ENCODE results near the gene DYNLT2. TPM values are rescaled to one million over a fixed set of nuclear protein-coding genes. Genes with fewer than 3 reads are reported as not detected.

The DYNLT2 gene
- total RNA-seq, 6 experiments from 2014 or later = 0.36 to 0.85 (median 0.51) TPM

DNA sequence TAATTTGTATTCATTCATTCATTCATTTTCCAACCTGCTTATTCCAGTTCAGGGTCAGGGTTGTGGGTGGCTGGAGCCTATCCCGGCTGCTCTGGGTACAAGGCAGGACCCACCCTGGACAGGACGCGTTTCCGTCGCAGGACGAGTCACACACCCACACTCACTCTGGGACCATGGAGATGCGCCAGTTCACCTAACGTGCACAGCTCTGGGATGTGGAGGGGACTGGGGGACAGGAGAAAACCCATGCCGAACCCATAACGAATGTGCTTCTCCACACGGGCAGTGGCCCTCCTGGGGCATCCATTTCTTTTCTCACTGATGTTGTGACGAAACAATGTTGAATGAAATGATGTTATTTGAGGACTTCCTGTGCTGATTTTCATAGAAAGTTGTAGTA is 26.5 kb upstream of the DYNLT2 start:
- H3K4me1 Mint-ChIP-seq (ENCODE audit: low read depth) = no peaks in the 10 kb centered on the region
- H3K27me3 Mint-ChIP-seq (ENCODE audit: insufficient read depth) = no peaks in the 10 kb centered on the region; the same call in 1 of the 2 replicates
- H3K27ac Mint-ChIP-seq = no peak overlapping the region
- no peaks in the 10 kb centered on the region for H3K9me3 Mint-ChIP-seq
- no peak overlapping the region for H3K4me3 Mint-ChIP-seq
- H3K36me3 Mint-ChIP-seq (ENCODE audit: low read depth) = peaks cover 23% of the 10 kb centered on the region
- no peak for DNase-seq
- TF ChIP-seq, protein P1, sequence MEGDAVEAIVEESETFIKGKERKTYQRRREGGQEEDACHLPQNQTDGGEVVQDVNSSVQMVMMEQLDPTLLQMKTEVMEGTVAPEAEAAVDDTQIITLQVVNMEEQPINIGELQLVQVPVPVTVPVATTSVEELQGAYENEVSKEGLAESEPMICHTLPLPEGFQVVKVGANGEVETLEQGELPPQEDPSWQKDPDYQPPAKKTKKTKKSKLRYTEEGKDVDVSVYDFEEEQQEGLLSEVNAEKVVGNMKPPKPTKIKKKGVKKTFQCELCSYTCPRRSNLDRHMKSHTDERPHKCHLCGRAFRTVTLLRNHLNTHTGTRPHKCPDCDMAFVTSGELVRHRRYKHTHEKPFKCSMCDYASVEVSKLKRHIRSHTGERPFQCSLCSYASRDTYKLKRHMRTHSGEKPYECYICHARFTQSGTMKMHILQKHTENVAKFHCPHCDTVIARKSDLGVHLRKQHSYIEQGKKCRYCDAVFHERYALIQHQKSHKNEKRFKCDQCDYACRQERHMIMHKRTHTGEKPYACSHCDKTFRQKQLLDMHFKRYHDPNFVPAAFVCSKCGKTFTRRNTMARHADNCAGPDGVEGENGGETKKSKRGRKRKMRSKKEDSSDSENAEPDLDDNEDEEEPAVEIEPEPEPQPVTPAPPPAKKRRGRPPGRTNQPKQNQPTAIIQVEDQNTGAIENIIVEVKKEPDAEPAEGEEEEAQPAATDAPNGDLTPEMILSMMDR (IDR thresholded peaks at IDR 0.05) = no peak

DNA sequence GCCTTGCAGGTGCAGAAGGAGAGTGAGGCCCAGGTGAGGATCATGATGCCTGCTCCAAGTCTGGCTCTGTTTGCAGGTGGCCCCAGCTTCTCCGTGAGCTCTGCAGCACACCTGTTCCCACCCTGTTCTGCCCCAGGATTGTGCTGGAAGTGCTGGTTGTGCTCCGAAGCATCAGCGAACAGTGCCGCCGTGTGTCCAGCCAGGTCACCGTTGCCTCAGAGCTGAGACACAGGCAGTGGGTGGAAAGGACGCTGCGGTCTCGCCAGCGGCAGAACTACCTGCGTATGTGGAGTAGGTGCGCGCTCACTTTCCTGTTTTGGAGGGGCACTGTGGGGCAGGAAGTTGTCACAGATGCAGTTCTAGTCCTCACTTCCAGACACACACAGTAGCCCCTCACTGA is 25.0 kb upstream of the DYNLT2 start:
- no peaks in the 10 kb centered on the region for H3K9me3 Mint-ChIP-seq
- no peak overlapping the region for H3K4me3 Mint-ChIP-seq
- no peak for DNase-seq
- H3K27me3 Mint-ChIP-seq (ENCODE audit: insufficient read depth) = no peaks in the 10 kb centered on the region; the same call in 1 of the 2 replicates
- H3K27ac Mint-ChIP-seq = no peak overlapping the region
- peaks cover 21% of the 10 kb centered on the region for H3K36me3 Mint-ChIP-seq (ENCODE audit: low read depth)
- H3K4me1 Mint-ChIP-seq (ENCODE audit: low read depth) = no peaks in the 10 kb centered on the region
- TF ChIP-seq, protein P1 (IDR thresholded peaks at IDR 0.05) = no peak

DNA sequence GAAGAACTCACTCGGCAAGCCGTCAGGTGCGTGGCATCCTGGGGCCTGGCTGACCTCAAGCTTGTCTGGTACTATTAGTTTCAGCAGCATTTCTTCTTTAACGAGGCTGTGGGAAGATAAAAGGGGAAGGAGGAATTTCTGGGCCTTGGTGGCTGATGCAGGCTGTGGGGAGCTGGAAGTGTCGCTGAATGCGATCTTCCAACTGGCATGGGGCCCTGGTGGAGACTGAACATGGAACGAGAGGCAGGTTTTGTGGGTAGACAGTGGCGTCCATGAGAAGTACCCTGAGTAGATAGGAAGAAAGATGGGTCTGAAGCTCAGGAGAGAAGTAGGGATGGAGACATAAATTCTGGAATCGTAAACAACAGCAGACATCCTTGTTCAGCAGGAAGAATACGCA is 23.9 kb upstream of the DYNLT2 start:
- DNase-seq = no peak
- TF ChIP-seq, protein P1 (IDR thresholded peaks at IDR 0.05) = no peak
- Mint-ChIP-seq H3K36me3 (ENCODE audit: low read depth) (peaks cover 11% of the 10 kb centered on the region), H3K4me3 (no peak overlapping the region), H3K9me3 (no peaks in the 10 kb centered on the region), H3K27ac (no peak overlapping the region), H3K27me3 (ENCODE audit: insufficient read depth) (no peaks in the 10 kb centered on the region; the same call in 1 of the 2 replicates), H3K4me1 (ENCODE audit: low read depth) (no peaks in the 10 kb centered on the region)

DNA sequence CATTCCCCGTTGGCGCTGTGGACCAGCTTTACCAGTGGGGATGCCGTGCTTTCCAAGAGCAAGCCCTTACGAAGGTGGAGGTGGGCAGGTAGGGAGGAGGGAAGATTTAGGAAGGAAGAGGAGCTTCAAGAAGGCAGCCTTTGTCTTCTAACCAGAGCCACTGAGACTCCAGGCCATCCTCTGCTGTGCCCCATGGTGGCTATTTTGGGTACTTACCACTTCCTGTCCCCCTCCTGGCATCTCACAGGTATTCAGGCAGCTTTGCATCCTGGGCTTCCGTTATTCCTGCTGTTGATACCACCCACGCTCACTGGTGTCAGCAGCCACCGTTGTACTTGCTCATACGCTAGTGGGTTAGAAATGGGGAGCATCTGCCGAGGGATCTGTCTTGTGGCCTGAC is 23.0 kb upstream of the DYNLT2 start:
- peaks cover 6% of the 10 kb centered on the region for H3K36me3 Mint-ChIP-seq (ENCODE audit: low read depth)
- no peaks in the 10 kb centered on the region for H3K9me3 Mint-ChIP-seq
- H3K4me3 Mint-ChIP-seq = no peak overlapping the region
- TF ChIP-seq, protein P1 (IDR thresholded peaks at IDR 0.05) = 0 out of 2 replicates have a peak, but pooled peaks have one; percentile 10
- H3K4me1 Mint-ChIP-seq (ENCODE audit: low read depth) = no peaks in the 10 kb centered on the region
- no peaks in the 10 kb centered on the region; the same call in 1 of the 2 replicates for H3K27me3 Mint-ChIP-seq (ENCODE audit: insufficient read depth)
- DNase-seq = no peak
- no peak overlapping the region for H3K27ac Mint-ChIP-seq

DNA sequence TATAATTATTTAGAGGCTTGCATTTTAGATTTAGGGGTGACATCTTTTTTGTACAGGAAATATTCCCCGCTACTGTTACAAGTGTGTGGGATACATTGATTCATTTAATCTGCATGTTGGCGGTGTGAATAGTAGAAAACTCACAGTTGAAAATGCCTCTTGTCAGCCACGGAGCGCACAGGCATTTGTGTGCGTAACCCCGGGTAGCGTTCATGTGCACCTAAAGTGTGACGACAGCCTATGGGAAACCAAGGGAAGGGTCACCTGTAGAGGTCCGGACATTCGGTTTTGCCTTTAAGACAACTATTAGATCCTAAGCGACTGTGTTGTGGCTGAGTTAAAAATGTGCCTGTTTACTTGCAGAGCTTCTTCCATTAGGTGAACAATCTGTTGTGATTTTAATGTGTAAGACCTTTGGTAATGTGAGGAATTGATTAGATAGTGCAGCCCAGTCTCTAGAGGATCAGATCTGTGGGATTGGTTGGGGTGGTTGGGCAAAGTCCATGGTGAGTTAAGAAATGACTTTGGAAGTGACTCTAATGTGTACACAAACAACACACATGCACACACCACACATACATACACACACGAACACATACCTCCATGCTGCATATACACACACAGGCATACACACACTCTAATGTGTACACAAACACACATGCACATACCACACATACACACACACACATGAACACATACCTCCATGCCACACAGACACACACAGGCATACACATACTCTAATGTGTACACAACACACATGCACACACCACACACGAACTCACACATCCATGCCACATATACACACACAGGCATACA is 15.8 kb upstream of the DYNLT2 start:
- no peak overlapping the region for H3K27ac Mint-ChIP-seq
- TF ChIP-seq, protein P1 (IDR thresholded peaks at IDR 0.05) = no peak
- H3K9me3 Mint-ChIP-seq = no peaks in the 10 kb centered on the region
- H3K4me3 Mint-ChIP-seq = no peak overlapping the region
- peaks cover 7% of the 10 kb centered on the region; the same call in 1 of the 2 replicates for H3K4me1 Mint-ChIP-seq (ENCODE audit: low read depth)
- no peak for DNase-seq
- peaks cover 11% of the 10 kb centered on the region; the same call in 1 of the 2 replicates for H3K36me3 Mint-ChIP-seq (ENCODE audit: low read depth)
- no peaks in the 10 kb centered on the region for H3K27me3 Mint-ChIP-seq (ENCODE audit: insufficient read depth)

Data from HFFc6 (cell line).